ENCODE results near the gene PLCB4. TPM values are rescaled to one million over a fixed set of nuclear protein-coding genes. Genes with fewer than 3 reads are reported as not detected.

PLCB4 gene
- total RNA-seq, 2 donors from 2014 or later: not detected

GRCh38 chr20:9121211-9121610, 52.3 kb downstream of the PLCB4 start:
- Mint-ChIP-seq H3K27me3 (ENCODE audit: low read depth) (no peaks in the 10 kb centered on the region), H3K27ac (no peak overlapping the region), H3K36me3 (ENCODE audit: insufficient read depth in 2 of 2) (no peaks in the 10 kb centered on the region), H3K4me1 (ENCODE audit: low read depth) (no peaks in the 10 kb centered on the region), H3K9me3 (peaks cover 0 to 4% of the 10 kb centered on the region in 2 donors), H3K4me3 (no peak overlapping the region)
- ATAC-seq (replicated peaks in 1 of 2) (no peak), DNase-seq (no peak)

GRCh38 chr20:9122571-9122970, 53.7 kb downstream of the PLCB4 start:
- DNase-seq: no peak
- Mint-ChIP-seq H3K9me3 (peaks cover 0 to 3% of the 10 kb centered on the region in 2 donors), H3K27ac (no peak overlapping the region), H3K27me3 (ENCODE audit: low read depth) (no peaks in the 10 kb centered on the region), H3K4me3 (no peak overlapping the region), H3K36me3 (ENCODE audit: insufficient read depth in 2 of 2) (no peaks in the 10 kb centered on the region), H3K4me1 (ENCODE audit: low read depth) (no peaks in the 10 kb centered on the region)
- no peak for ATAC-seq (replicated peaks in 1 of 2)

GRCh38 chr20:9126527-9126926, 57.6 kb downstream of the PLCB4 start:
- no peak overlapping the region for H3K27ac Mint-ChIP-seq
- no peak for ATAC-seq (replicated peaks in 1 of 2)
- H3K36me3 Mint-ChIP-seq (ENCODE audit: insufficient read depth in 2 of 2): peaks cover 0 to 1% of the 10 kb centered on the region in 2 donors
- H3K4me3 Mint-ChIP-seq: no peak overlapping the region
- H3K4me1 Mint-ChIP-seq (ENCODE audit: low read depth): no peaks in the 10 kb centered on the region
- H3K27me3 Mint-ChIP-seq (ENCODE audit: low read depth): no peaks in the 10 kb centered on the region
- peaks cover 0 to 3% of the 10 kb centered on the region in 2 donors for H3K9me3 Mint-ChIP-seq
- no peak for DNase-seq

- no peaks in the 10 kb centered on the region for H3K27me3 Mint-ChIP-seq (ENCODE audit: low read depth)
- peaks cover 2 to 8% of the 10 kb centered on the region in 2 donors for H3K9me3 Mint-ChIP-seq
- DNase-seq (no peak), ATAC-seq (replicated peaks in 1 of 2) (no peak)
- no peak overlapping the region for H3K27ac Mint-ChIP-seq
- H3K36me3 Mint-ChIP-seq (ENCODE audit: insufficient read depth in 2 of 2): peaks cover 0 to 1% of the 10 kb centered on the region in 2 donors
- no peak overlapping the region for H3K4me3 Mint-ChIP-seq
- no peaks in the 10 kb centered on the region for H3K4me1 Mint-ChIP-seq (ENCODE audit: low read depth)
Measured at GRCh38 chr20:9128568-9128967, 59.7 kb downstream of the PLCB4 start.

- H3K27ac Mint-ChIP-seq: no peak overlapping the region
- H3K27me3 Mint-ChIP-seq (ENCODE audit: low read depth): no peaks in the 10 kb centered on the region
- peaks cover 2 to 10% of the 10 kb centered on the region in 2 donors for H3K9me3 Mint-ChIP-seq
- ATAC-seq (replicated peaks in 1 of 2) (no peak), DNase-seq (no peak)
- no peak overlapping the region for H3K4me3 Mint-ChIP-seq
- no peaks in the 10 kb centered on the region for H3K4me1 Mint-ChIP-seq (ENCODE audit: low read depth)
- H3K36me3 Mint-ChIP-seq (ENCODE audit: insufficient read depth in 2 of 2): peaks cover 0 to 1% of the 10 kb centered on the region in 2 donors
Measured at GRCh38 chr20:9129756-9130155, 60.9 kb downstream of the PLCB4 start.

GRCh38 chr20:9130521-9130920, 61.6 kb downstream of the PLCB4 start:
- Mint-ChIP-seq H3K4me3 (no peak overlapping the region), H3K9me3 (peaks cover 2 to 10% of the 10 kb centered on the region in 2 donors), H3K4me1 (ENCODE audit: low read depth) (no peaks in the 10 kb centered on the region), H3K27me3 (ENCODE audit: low read depth) (no peaks in the 10 kb centered on the region), H3K36me3 (ENCODE audit: insufficient read depth in 2 of 2) (peaks cover 0 to 1% of the 10 kb centered on the region in 2 donors), H3K27ac (no peak overlapping the region)
- no peak for DNase-seq
- no peak for ATAC-seq (replicated peaks in 1 of 2)

- Mint-ChIP-seq H3K4me3 (no peak overlapping the region), H3K27me3 (ENCODE audit: low read depth) (no peaks in the 10 kb centered on the region), H3K9me3 (peaks cover 2 to 10% of the 10 kb centered on the region in 2 donors), H3K36me3 (ENCODE audit: insufficient read depth in 2 of 2) (peaks cover 0 to 1% of the 10 kb centered on the region in 2 donors), H3K4me1 (ENCODE audit: low read depth) (no peaks in the 10 kb centered on the region), H3K27ac (no peak overlapping the region)
- ATAC-seq (replicated peaks in 1 of 2) (no peak), DNase-seq (no peak)
Measured at GRCh38 chr20:9131841-9132240, 63.0 kb downstream of the PLCB4 start.

- no peaks in the 10 kb centered on the region for H3K36me3 Mint-ChIP-seq (ENCODE audit: insufficient read depth in 2 of 2)
- DNase-seq (no peak), ATAC-seq (replicated peaks in 1 of 2) (no peak)
- no peaks in the 10 kb centered on the region for H3K27me3 Mint-ChIP-seq (ENCODE audit: low read depth)
- H3K27ac Mint-ChIP-seq: no peak overlapping the region
- H3K4me3 Mint-ChIP-seq: no peak overlapping the region
- H3K9me3 Mint-ChIP-seq: peaks cover 4 to 12% of the 10 kb centered on the region in 2 donors
- H3K4me1 Mint-ChIP-seq (ENCODE audit: low read depth): no peaks in the 10 kb centered on the region
Measured at GRCh38 chr20:9134346-9134745, 65.5 kb downstream of the PLCB4 start.

- Mint-ChIP-seq H3K4me3 (no peak overlapping the region), H3K27me3 (ENCODE audit: low read depth) (no peaks in the 10 kb centered on the region), H3K9me3 (peaks cover 5 to 14% of the 10 kb centered on the region in 2 donors), H3K36me3 (ENCODE audit: insufficient read depth in 2 of 2) (no peaks in the 10 kb centered on the region), H3K27ac (no peak overlapping the region), H3K4me1 (ENCODE audit: low read depth) (no peaks in the 10 kb centered on the region)
- DNase-seq (no peak), ATAC-seq (replicated peaks in 1 of 2) (no peak)
Measured at GRCh38 chr20:9136114-9136513, 67.2 kb downstream of the PLCB4 start.

- no peaks in the 10 kb centered on the region for H3K27me3 Mint-ChIP-seq (ENCODE audit: low read depth)
- H3K36me3 Mint-ChIP-seq (ENCODE audit: insufficient read depth in 2 of 2): no peaks in the 10 kb centered on the region
Measured at GRCh38 chr20:9137001-9137400, 68.1 kb downstream of the PLCB4 start.

GRCh38 chr20:9139106-9139833, 70.4 kb downstream of the PLCB4 start:
- H3K9me3 Mint-ChIP-seq: peaks cover 10 to 11% of the 10 kb centered on the region in 2 donors
- no peaks in the 10 kb centered on the region for H3K4me1 Mint-ChIP-seq (ENCODE audit: low read depth)
- H3K27ac Mint-ChIP-seq: no peak overlapping the region
- H3K36me3 Mint-ChIP-seq (ENCODE audit: insufficient read depth in 2 of 2): no peaks in the 10 kb centered on the region
- ATAC-seq (replicated peaks in 1 of 2): no peak
- no peaks in the 10 kb centered on the region for H3K27me3 Mint-ChIP-seq (ENCODE audit: low read depth)
- DNase-seq: no peak
- no peak overlapping the region for H3K4me3 Mint-ChIP-seq

More at GRCh38 chr20:9137001-9137400, 68.1 kb downstream of the PLCB4 start:
- Mint-ChIP-seq H3K9me3 (peaks cover 8 to 11% of the 10 kb centered on the region in 2 donors), H3K27ac (no peak overlapping the region), H3K4me1 (ENCODE audit: low read depth) (no peaks in the 10 kb centered on the region), H3K4me3 (no peak overlapping the region)
- ATAC-seq (replicated peaks in 1 of 2): no peak
- DNase-seq: no peak

- ATAC-seq (replicated peaks in 1 of 2) (no peak), DNase-seq (no peak)
- H3K4me1 Mint-ChIP-seq (ENCODE audit: low read depth): no peaks in the 10 kb centered on the region
- H3K27ac Mint-ChIP-seq: no peak overlapping the region
- peaks cover 10 to 11% of the 10 kb centered on the region in 2 donors for H3K9me3 Mint-ChIP-seq
- H3K27me3 Mint-ChIP-seq (ENCODE audit: low read depth): no peaks in the 10 kb centered on the region
- no peaks in the 10 kb centered on the region for H3K36me3 Mint-ChIP-seq (ENCODE audit: insufficient read depth in 2 of 2)
- no peak overlapping the region for H3K4me3 Mint-ChIP-seq
Measured at GRCh38 chr20:9140162-9140760, 71.4 kb downstream of the PLCB4 start.

GRCh38 chr20:9141070-9141469, 72.2 kb downstream of the PLCB4 start:
- no peaks in the 10 kb centered on the region for H3K36me3 Mint-ChIP-seq (ENCODE audit: insufficient read depth in 2 of 2)
- H3K27me3 Mint-ChIP-seq (ENCODE audit: low read depth): no peaks in the 10 kb centered on the region

More at GRCh38 chr20:9141070-9141469, 72.2 kb downstream of the PLCB4 start:
- Mint-ChIP-seq H3K4me3 (no peak overlapping the region), H3K9me3 (peaks cover 14 to 15% of the 10 kb centered on the region in 2 donors), H3K4me1 (ENCODE audit: low read depth) (no peaks in the 10 kb centered on the region), H3K27ac (no peak overlapping the region)
- no peak for ATAC-seq (replicated peaks in 1 of 2)
- DNase-seq: no peak

Data from activated T-cell treated with anti-CD3 and anti-CD28 coated beads, Interleukin-2, amount 50 U/mL, for 72 hours (primary cell).